ENCODE results near the gene TOGARAM1. TPM values are rescaled to one million over a fixed set of nuclear protein-coding genes. Genes with fewer than 3 reads are reported as not detected.

The TOGARAM1 gene
- total RNA-seq, 1 donor, result 27.1 TPM

GRCh38 chr14:44959538-44959937 lies 2.5 kb upstream of the TOGARAM1 start:
- DNase-seq (ENCODE audit: insufficient read length, low spot score, missing footprints), result no peak
- no peak for TF ChIP-seq CTCF (IDR thresholded peaks at IDR 0.05; ENCODE audit: extremely low read depth, low read depth, low read length)
- peaks cover 14% of the 10 kb centered on the region for H3K4me1 ChIP-seq (ENCODE audit: insufficient read depth, low read length)
- no peaks in the 10 kb centered on the region for H3K36me3 ChIP-seq (ENCODE audit: insufficient read depth, low read length)
- H2AFZ ChIP-seq (ENCODE audit: low read length), result no peak overlapping the region
- peak overlapping the region; percentile 93 for H3K27ac ChIP-seq (ENCODE audit: low read depth, low read length)
- no peaks in the 10 kb centered on the region for H3K9me3 ChIP-seq (ENCODE audit: low read depth, low read length)
- peak overlapping the region; percentile 96 for H3K4me2 ChIP-seq (ENCODE audit: insufficient read depth, low read length)
- peaks cover 28% of the 10 kb centered on the region for H4K20me1 ChIP-seq (ENCODE audit: insufficient read depth, low read length)
- H3K27me3 ChIP-seq (ENCODE audit: insufficient read depth, low read length), result no peaks in the 10 kb centered on the region
- peak overlapping the region; percentile 92 for H3K4me3 ChIP-seq (ENCODE audit: insufficient read depth, low read length)
- peaks cover 92% of the 10 kb centered on the region for H3K79me2 ChIP-seq (ENCODE audit: insufficient read depth, low read length)

- H3K9me3 ChIP-seq (ENCODE audit: low read depth, low read length), result no peaks in the 10 kb centered on the region
- peak overlapping the region; percentile 96 for H3K4me2 ChIP-seq (ENCODE audit: insufficient read depth, low read length)
- H3K36me3 ChIP-seq (ENCODE audit: insufficient read depth, low read length), result no peaks in the 10 kb centered on the region
- TF ChIP-seq CTCF (IDR thresholded peaks at IDR 0.05; ENCODE audit: extremely low read depth, low read depth, low read length), result no peak
- peaks cover 29% of the 10 kb centered on the region for H4K20me1 ChIP-seq (ENCODE audit: insufficient read depth, low read length)
- no peak overlapping the region for H2AFZ ChIP-seq (ENCODE audit: low read length)
- peak overlapping the region; percentile 93 for H3K27ac ChIP-seq (ENCODE audit: low read depth, low read length)
- peaks cover 14% of the 10 kb centered on the region for H3K4me1 ChIP-seq (ENCODE audit: insufficient read depth, low read length)
- H3K79me2 ChIP-seq (ENCODE audit: insufficient read depth, low read length), result peaks cover 94% of the 10 kb centered on the region
- no peaks in the 10 kb centered on the region for H3K27me3 ChIP-seq (ENCODE audit: insufficient read depth, low read length)
- DNase-seq (ENCODE audit: insufficient read length, low spot score, missing footprints), result no peak
- H3K4me3 ChIP-seq (ENCODE audit: insufficient read depth, low read length), result peak overlapping the region; percentile 92
These were observed 1.8 kb upstream of the TOGARAM1 start for GRCh38 chr14:44960146-44960545.

GRCh38 chr14:44960646-44961045 lies 1.3 kb upstream of the TOGARAM1 start:
- Histone ChIP-seq H3K9me3 (ENCODE audit: low read depth, low read length) (no peaks in the 10 kb centered on the region), H3K4me3 (ENCODE audit: insufficient read depth, low read length) (peak overlapping the region; percentile 92), H2AFZ (ENCODE audit: low read length) (peak overlapping the region; percentile 97), H3K79me2 (ENCODE audit: insufficient read depth, low read length) (peaks cover 94% of the 10 kb centered on the region), H3K27ac (ENCODE audit: low read depth, low read length) (peak overlapping the region; percentile 93), H3K4me1 (ENCODE audit: insufficient read depth, low read length) (peaks cover 14% of the 10 kb centered on the region), H3K4me2 (ENCODE audit: insufficient read depth, low read length) (peak overlapping the region; percentile 96), H3K36me3 (ENCODE audit: insufficient read depth, low read length) (no peaks in the 10 kb centered on the region), H3K27me3 (ENCODE audit: insufficient read depth, low read length) (no peaks in the 10 kb centered on the region), H4K20me1 (ENCODE audit: insufficient read depth, low read length) (peaks cover 32% of the 10 kb centered on the region)
- DNase-seq (ENCODE audit: insufficient read length, low spot score, missing footprints), result no peak
- no peak for TF ChIP-seq CTCF (IDR thresholded peaks at IDR 0.05; ENCODE audit: extremely low read depth, low read depth, low read length)

- H3K4me1 ChIP-seq (ENCODE audit: insufficient read depth, low read length), result peaks cover 14% of the 10 kb centered on the region
These were observed 838 bp upstream of the TOGARAM1 start for GRCh38 chr14:44961151-44961553.

More at GRCh38 chr14:44961151-44961553, 838 bp upstream of the TOGARAM1 start:
- peaks cover 94% of the 10 kb centered on the region for H3K79me2 ChIP-seq (ENCODE audit: insufficient read depth, low read length)
- no peaks in the 10 kb centered on the region for H3K9me3 ChIP-seq (ENCODE audit: low read depth, low read length)
- H3K36me3 ChIP-seq (ENCODE audit: insufficient read depth, low read length), result no peaks in the 10 kb centered on the region
- peak overlapping the region; percentile 96 for H3K4me2 ChIP-seq (ENCODE audit: insufficient read depth, low read length)
- H4K20me1 ChIP-seq (ENCODE audit: insufficient read depth, low read length), result peaks cover 32% of the 10 kb centered on the region
- peak overlapping the region; percentile 93 for H3K27ac ChIP-seq (ENCODE audit: low read depth, low read length)
- TF ChIP-seq CTCF (IDR thresholded peaks at IDR 0.05; ENCODE audit: extremely low read depth, low read depth, low read length), result no peak
- peak overlapping the region; percentile 97 for H2AFZ ChIP-seq (ENCODE audit: low read length)
- no peaks in the 10 kb centered on the region for H3K27me3 ChIP-seq (ENCODE audit: insufficient read depth, low read length)
- H3K4me3 ChIP-seq (ENCODE audit: insufficient read depth, low read length), result peak overlapping the region; percentile 92
- DNase-seq (ENCODE audit: insufficient read length, low spot score, missing footprints), result peak; percentile 83

All from osteoblast (primary cell).